ENCODE results near the gene VSTM2L. TPM values are rescaled to one million over a fixed set of nuclear protein-coding genes. Genes with fewer than 3 reads are reported as not detected.
A peak's percentile ranks its signal among the peaks of the same experiment; 100 is the strongest.

The VSTM2L gene
- total and polyA plus RNA-seq, 2 of the 13 experiments (the other 11 are each of a cell fraction or from before 2014, with no cell fraction given): not detected

DNA sequence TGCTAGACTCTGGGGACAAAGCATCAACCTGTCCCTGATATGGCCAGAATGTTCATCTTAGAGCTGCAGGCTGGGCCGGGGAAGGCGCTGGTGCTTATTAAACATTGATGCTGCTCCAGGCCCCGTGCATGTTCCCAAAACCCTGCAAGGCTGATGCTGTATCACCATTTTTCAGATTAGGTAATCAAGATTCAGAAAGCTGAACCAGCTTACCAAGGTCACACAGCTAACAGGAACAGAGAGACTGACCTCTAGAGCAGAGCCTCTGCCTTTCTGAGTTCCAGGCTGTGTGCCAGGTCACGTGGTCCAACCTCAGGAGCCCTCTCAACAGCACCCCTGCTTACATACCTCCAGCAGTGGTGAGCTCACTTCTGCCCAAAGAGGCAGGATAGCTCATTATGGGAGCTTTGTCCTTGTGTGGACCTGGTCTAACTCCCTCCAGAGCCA, 16.1 kb upstream of the VSTM2L start (continued):
- TF ChIP-seq ELF3 (CRISPR knock-in tag; IDR thresholded peaks at IDR 0.05) (peak; percentile 47; the same call in 1 of the 2 replicates), ZNF468 (CRISPR knock-in tag; IDR thresholded peaks at IDR 0.05) (no peak), CENPT (CRISPR knock-in tag; IDR thresholded peaks at IDR 0.05; ENCODE audit: low read depth) (no peak), NFE2L2 (IDR thresholded peaks at IDR 0.05; ENCODE audit: low read length) (no peak), POGZ (CRISPR knock-in tag; IDR thresholded peaks at IDR 0.05) (peak; percentile 29; the same call in 1 of the 2 replicates), ZNF572 (CRISPR knock-in tag; IDR thresholded peaks at IDR 0.05) (no peak), FOSL2 (CRISPR knock-in tag; IDR thresholded peaks at IDR 0.05) (peak; percentile 32; the same call in 1 of the 2 replicates), CHCHD3 (CRISPR knock-in tag; IDR thresholded peaks at IDR 0.05) (no peak), SMC3 (IDR thresholded peaks at IDR 0.05; ENCODE audit: low read length) (no peak), HMG20A (CRISPR knock-in tag; IDR thresholded peaks at IDR 0.05; ENCODE audit: borderline replicate concordance) (no peak), ZNF256 (CRISPR knock-in tag; conservative IDR thresholded peaks at IDR 0.05) (no peak), ZNF44 (CRISPR knock-in tag; IDR thresholded peaks at IDR 0.05) (0 out of 2 replicates have a peak, but pooled peaks have one; percentile 63), ZNF768 (CRISPR knock-in tag; IDR thresholded peaks at IDR 0.05) (peak; percentile 98), NAIF1 (CRISPR knock-in tag; IDR thresholded peaks at IDR 0.05; ENCODE audit: borderline replicate concordance) (no peak), TEAD3 (CRISPR knock-in tag; optimal IDR thresholded peaks at IDR 0.05; ENCODE audit: borderline replicate concordance) (peak; percentile 58), PCBP2 (optimal IDR thresholded peaks at IDR 0.05; ENCODE audit: low read depth, low read length, poor library complexity, severe bottlenecking) (no peak), NONO (IDR thresholded peaks at IDR 0.05) (no peak), NONO (CRISPR knock-in tag; conservative IDR thresholded peaks at IDR 0.05) (no peak), NFE2L1 (CRISPR knock-in tag; IDR thresholded peaks at IDR 0.05; ENCODE audit: borderline replicate concordance) (no peak), MZF1 (CRISPR knock-in tag; IDR thresholded peaks at IDR 0.05; ENCODE audit: borderline replicate concordance) (no peak), PITX1 (CRISPR knock-in tag; IDR thresholded peaks at IDR 0.05) (peak; percentile 31; the same call in 1 of the 2 replicates), ZFP37 (CRISPR knock-in tag; IDR thresholded peaks at IDR 0.05; ENCODE audit: borderline replicate concordance) (no peak), ZNF883 (CRISPR knock-in tag; IDR thresholded peaks at IDR 0.05; ENCODE audit: not compliant biosample characterization) (no peak), ZNF121 (CRISPR knock-in tag; IDR thresholded peaks at IDR 0.05) (no peak), KLF11 (CRISPR knock-in tag; IDR thresholded peaks at IDR 0.05) (no peak), DNMT3B (CRISPR knock-in tag; conservative IDR thresholded peaks at IDR 0.05) (no peak), ERF (CRISPR knock-in tag; IDR thresholded peaks at IDR 0.05) (no peak), SIN3A (IDR thresholded peaks at IDR 0.05; ENCODE audit: borderline replicate concordance, low read depth, low read length) (no peak)
- TF ChIP-seq, protein P1, sequence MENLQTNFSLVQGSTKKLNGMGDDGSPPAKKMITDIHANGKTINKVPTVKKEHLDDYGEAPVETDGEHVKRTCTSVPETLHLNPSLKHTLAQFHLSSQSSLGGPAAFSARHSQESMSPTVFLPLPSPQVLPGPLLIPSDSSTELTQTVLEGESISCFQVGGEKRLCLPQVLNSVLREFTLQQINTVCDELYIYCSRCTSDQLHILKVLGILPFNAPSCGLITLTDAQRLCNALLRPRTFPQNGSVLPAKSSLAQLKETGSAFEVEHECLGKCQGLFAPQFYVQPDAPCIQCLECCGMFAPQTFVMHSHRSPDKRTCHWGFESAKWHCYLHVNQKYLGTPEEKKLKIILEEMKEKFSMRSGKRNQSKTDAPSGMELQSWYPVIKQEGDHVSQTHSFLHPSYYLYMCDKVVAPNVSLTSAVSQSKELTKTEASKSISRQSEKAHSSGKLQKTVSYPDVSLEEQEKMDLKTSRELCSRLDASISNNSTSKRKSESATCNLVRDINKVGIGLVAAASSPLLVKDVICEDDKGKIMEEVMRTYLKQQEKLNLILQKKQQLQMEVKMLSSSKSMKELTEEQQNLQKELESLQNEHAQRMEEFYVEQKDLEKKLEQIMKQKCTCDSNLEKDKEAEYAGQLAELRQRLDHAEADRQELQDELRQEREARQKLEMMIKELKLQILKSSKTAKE (CRISPR knock-in tag; IDR thresholded peaks at IDR 0.05; ENCODE audit: borderline replicate concordance): no peak
- TF ChIP-seq, protein P2, sequence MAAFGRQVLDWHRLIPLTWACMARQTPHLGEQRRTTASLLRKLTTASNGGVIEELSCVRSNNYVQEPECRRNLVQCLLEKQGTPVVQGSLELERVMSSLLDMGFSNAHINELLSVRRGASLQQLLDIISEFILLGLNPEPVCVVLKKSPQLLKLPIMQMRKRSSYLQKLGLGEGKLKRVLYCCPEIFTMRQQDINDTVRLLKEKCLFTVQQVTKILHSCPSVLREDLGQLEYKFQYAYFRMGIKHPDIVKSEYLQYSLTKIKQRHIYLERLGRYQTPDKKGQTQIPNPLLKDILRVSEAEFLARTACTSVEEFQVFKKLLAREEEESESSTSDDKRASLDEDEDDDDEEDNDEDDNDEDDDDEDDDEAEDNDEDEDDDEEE (CRISPR knock-in tag; IDR thresholded peaks at IDR 0.05): no peak
- TF ChIP-seq, protein P3, sequence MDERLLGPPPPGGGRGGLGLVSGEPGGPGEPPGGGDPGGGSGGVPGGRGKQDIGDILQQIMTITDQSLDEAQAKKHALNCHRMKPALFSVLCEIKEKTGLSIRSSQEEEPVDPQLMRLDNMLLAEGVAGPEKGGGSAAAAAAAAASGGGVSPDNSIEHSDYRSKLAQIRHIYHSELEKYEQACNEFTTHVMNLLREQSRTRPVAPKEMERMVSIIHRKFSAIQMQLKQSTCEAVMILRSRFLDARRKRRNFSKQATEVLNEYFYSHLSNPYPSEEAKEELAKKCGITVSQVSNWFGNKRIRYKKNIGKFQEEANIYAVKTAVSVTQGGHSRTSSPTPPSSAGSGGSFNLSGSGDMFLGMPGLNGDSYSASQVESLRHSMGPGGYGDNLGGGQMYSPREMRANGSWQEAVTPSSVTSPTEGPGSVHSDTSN (CRISPR knock-in tag; IDR thresholded peaks at IDR 0.05): no peak

Measured in HepG2 (cell line).